ENCODE data around the gene NSD2.

Gene NSD2

DNA sequence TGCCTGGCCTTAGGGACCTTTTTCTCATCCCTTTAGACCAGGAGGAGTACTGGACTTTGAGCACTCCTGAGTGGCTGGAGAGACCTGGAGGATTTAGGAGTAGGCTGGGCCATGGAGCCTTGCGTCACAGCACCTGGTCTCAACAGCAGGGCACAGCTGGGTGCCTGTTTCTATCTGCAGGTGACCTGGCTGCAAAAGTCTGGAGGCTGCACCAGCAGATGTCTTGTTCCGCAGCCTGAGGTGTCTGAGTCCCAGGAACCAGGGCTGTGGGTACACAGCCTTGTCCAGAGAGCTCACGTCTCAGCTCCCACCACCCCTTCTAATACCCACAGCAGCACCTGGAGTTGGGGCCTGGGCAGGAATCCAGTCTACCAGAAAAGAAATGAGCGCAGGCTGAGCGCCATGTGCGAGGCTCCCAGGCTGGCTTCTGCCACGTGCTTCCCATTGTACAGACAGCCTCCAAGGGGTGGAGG lies 5.0 kb upstream of the NSD2 start:
- DNase-seq, result no peak

DNA sequence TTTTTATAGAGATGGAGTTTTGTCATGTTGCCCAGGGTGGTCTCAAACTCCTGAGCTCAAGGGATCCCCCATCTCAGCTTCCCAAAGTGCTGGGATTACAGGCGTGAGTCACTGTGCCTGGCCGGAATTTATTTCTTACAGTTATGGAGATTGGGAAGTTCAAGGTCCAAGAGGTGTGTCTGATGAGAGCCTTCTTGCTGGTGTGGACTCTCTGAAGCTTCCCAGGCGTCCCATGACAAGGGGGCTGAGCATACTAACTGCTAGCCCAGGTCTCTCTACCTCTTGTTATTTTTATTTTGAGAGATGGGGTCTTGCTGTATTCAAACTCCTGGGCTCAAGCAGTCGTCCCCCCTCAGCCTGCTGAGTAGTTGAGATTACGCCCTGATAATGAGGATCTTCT lies 2.9 kb upstream of the NSD2 start:
- DNase-seq, result no peak

DNA sequence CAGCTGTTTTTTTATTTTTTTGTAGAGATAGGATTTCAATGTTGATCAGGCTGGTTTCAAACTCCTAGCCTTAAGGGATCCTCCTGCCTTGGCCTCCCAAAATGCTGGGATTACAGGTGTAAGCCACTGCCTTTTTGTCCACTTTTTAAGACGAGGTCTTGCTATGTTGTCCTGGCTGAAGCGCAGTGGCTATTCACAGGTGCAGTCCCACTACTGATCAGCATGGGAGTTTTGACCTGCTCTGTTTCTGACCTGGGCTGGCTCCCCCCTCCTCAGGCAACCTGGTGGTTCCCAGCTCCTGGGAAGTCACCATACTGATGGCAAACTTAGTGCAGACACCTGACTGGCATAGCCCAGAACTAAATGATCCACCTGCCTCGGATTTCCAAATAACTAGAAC lies 2.3 kb upstream of the NSD2 start:
- no peak for DNase-seq

DNA sequence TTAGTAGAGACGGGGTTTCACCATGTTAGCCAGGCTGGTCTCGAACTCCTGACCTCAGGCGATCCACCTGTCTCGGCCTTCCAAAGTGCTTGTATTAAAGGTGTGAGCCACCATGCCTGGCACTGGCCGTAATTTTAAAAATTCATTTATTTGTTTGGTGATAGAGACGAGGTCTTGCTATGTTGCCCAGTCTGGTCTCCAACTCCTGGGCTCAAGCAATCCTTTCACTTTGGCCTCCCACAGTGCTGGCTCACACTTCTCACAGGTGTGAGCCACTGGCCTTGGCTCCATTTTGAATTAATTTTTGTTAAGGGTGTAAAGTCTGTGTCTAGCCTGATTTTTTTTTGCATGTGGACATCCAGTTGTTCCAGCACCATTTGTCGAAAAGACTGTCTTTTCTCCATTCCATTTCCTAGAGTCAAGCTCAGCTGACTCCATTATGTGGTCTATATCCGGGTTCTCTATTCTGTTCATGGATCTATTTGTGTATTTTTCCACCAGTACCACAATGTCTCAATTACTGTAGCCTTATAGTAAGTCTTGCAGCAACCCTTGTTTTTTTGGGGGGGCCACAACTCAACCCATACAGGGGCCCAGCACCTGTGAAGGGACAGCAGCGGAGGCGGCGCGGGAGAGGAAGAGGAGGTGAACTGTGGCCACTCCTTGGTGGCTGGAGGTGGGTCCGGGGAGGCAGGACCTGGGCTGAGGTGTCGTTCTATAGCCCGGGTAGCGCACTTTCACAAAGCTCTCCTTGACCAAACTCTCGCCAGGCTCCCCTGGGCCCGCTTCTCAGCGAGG lies 1.5 kb upstream of the NSD2 start:
- DNase-seq, result no peak

DNA sequence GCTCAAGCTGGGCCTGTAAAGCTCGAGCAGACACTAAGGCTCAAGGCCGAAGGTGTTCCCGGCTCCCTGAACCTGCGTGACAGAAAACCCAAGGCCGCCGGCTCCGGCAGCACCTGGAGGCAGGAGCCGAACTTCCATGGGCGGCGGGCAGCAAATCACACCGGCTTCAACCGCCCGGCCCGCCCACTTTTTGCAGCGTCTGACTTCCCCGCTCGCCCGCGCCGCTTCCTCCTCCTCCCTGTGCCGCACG lies 940 bp upstream of the NSD2 start:
- no peak for DNase-seq

DNA sequence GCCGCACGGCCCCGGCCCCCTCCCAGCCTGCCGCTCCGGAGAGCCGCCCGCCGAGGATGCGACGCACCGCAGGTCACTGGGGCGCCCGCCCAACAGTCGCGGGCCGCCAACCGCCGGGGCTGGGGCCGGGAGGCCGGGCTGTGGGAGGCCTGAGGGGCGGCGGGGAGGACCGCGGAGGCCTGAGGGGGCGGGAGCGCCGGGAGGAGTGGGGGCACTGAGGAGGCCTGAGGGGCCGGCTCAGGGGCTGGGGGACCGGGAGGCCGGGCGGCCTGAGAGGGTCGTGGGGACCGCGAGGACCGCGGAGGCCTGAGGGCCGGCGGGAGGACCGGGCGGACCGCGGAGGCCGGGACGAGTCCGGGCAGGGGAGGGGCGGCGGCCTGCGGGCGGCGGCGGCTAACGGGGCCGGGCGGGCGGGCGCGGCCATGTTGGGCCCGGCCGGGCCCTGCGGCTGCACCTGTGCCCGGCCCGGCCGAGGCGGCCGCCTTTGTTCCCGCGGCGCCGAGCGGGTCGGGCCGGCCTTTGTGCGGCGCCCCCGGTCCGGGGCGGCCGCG lies 353 bp downstream of the NSD2 start:
- no peak for DNase-seq

DNA sequence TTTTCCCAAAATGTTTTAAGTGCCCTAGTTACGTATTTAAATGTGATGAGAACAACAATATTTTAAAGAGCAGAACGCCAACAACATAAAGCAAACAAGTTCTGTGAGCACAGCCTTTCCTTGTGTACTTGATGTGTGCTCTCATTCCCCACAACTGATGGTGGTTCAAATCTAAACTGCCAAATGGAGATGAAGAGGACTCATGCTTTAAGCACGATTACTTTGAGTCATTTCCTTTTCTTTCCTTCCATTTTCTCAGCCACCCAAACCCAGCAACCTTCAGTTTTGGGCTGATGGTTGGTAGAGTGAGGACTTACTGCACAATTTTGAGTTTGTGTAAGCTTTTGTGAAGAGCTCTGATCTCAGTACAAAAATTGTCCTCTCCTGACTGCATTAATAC lies 1.7 kb downstream of the NSD2 start:
- no peak for DNase-seq

DNA sequence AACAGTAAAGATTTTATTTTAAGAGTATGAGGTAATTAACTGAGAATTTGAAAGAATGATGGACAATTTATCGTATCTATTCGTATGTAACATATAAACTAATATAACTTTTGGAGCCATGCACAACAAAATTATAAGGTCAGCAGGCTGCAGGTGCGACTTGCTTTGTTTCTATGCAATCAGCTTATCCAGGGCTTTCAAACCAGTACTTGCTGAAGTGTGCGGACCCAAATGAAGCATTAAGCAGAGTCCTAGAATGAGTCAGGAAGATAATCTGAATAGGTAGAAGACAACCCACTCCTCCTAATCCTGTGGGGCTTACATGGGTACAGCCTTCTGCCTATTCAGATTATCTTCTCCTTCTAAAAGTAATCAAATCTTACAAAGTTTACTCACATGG lies 2.1 kb downstream of the NSD2 start:
- DNase-seq, result no peak

DNA sequence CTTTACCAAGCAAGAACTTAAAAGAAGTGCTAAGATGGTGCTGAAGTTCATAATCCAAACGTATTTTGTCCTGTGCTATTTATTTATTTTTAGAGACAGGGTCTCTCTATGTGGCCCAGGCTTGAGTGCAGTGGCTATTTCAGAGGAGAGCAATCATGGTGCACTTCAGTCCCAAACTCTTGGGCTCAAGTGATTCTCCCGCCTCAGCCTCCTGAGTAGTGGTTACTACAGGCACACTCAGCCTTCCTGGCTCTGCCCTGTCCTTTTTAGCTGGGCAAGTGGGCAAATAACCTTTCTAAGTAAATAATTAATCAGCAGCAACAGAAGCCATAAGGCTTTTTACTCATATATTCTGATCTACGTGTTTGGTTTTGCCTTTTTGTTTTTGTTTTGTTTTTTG lies 2.6 kb downstream of the NSD2 start:
- no peak for DNase-seq

DNA sequence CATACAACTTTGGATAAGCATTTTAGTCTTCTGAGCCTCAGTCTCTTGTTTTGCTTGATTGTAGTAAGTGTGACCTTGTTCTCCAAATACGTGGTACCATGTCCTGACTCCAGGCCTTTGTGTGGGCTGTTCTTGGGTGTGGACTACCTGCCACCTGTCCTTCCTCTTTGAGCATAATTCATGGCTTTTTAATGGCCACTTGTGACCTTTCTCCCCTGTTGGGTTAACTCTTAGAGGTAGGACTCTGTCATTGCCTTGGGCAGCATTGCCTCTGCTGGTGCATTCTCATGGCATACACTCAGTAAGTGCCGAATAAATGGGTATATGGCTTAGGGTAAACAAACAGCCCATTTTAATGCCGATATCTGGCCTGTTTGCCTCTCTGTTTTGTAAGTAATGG lies 3.0 kb downstream of the NSD2 start:
- no peak for DNase-seq

DNA sequence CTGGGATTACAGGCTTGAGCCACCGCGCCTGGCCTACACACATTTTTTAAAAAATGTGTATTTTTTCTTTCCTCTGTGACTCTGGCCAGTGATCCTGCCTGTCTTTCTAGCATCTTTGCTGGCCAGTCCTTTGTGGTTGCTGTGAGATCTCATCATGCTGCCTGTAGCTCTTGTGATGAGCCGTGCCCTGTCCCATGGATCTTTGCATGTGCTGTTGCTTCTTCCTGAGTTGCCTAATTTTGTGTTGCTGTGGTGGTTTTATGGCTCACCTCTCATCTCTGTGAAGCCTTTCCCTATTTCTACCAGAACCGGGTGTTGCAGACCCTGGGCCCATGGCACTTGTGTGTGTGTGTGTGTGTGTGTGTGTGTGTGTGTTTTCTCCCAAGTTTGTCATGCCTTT lies 8.3 kb downstream of the NSD2 start:
- no peak for DNase-seq

DNA sequence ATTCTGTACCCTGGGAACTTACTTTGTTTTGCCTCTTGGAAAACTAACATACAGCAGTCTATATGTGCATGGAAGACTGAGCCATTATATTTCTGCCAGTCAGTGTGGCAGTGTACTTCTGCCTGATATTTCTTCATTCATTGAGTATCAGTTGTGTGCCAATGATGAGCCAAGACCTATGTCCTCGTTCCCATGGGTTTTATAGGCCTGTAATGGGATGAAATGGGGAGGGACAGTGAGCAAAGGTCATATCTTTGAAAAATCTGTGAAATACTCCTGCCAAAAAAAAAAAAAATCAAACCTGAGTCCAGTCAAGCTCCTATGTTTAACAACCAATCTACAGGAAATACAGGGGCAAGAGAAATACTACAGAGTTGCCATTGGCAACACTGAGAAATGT lies 9.1 kb downstream of the NSD2 start:
- DNase-seq, result no peak

DNA sequence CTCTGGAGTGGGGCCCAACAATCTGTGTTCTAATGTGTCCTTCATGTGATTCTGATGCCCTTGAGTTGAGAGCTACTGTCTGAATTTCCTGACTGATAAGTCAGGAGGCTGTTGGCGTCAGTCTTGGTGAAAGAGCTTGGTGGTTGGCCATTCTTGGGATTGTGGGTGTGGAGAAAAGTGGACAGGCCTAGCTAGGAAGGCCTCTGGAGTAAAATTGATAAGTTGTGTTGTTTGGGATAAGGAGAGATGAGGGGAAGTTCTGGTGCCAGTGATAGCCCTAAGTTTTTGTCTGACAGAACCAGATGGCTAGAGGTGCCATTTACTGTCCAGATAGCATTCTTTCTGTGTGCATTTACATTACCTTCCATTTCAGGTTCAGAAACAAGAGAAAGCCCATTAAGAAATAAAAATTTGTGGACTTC lies 11.7 kb downstream of the NSD2 start:
- DNase-seq, result no peak

DNA sequence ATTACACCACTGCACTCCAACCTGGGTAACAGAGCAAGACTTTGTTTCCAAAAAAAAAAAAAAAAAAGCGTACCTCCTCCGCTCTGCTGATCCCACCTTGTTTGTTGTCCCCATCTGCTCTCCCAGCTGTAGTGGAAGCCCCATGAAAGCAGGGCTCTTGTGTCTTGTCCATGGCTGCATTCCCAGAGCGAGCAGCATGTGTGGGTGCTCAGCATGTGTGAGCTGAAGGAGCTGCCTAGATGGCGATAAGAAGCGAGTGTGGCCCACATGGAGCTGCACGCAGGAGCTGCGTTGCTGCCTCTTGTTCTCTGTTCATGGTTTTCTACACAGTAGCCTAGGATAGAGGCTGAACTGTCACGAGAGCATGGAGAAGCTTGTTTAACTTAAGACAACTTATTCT lies 12.4 kb downstream of the NSD2 start:
- DNase-seq, result no peak

DNA sequence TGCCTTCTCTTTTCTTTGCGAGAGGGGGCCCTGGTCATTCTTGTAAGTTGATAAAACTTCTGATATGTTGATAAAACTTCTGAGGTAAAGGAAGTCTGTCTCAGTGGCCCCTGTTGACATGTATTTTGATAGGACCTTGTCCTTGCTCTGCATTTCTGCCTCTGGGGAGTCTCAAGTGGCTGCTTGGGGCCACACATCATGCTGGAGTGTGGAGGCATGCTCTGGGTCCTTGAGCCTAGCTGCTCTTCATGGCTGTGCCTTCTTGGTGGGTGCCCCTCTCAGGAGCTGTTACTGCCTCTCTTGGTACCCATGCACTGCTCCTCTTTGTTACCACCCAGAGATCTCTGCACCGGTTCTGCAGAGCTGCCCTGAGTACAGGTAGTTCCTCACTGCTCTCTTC lies 14.2 kb downstream of the NSD2 start:
- no peak for DNase-seq

DNA sequence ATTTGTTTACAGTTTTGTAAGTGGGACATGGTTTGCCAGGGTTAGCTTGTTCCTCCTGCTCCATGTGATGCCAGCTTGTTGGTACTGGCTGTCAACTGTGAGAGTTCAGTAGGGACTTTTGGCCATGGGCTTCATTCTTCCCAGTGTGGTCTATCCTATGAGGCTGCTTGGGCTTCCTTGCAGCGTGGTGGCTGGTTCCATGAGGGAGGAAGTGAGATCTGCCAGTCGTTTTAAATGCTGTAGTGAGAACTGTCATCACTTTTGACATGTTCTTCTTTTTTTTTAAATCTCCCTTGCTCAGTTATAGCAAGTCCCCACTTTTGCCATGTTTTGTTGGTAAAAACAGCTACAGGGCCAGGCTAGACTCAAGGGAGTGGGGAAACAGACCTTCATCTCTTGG lies 15.9 kb downstream of the NSD2 start:
- DNase-seq, result no peak

DNA sequence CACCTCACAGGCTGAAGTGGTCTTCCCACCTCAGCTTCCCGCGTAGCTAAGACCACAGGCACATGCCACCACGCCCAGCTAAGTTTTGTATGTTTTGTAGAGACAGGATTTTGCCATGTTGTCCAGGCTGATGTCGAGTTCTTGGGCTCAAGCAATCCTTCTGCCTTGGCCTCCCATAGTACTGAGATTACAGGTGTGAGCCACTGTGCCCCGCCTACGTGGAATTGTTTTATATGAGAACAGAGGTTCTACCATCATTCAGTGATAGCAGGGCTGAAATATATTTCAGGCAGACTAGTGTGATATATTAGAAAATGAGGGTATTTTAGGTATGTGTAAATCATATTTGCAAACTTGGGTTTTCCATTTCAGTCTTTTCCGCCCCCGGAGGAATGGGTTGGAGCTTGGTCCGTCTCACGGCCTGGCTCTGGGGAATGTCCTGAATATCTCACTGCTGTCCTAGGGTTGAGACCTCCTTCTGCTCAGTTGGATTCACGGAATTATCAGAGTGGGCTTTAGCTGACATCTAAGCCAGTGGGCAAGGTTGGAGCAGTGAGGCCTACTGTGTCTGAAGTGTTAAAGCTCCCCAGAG lies 19.9 kb downstream of the NSD2 start:
- no peak for DNase-seq

DNA sequence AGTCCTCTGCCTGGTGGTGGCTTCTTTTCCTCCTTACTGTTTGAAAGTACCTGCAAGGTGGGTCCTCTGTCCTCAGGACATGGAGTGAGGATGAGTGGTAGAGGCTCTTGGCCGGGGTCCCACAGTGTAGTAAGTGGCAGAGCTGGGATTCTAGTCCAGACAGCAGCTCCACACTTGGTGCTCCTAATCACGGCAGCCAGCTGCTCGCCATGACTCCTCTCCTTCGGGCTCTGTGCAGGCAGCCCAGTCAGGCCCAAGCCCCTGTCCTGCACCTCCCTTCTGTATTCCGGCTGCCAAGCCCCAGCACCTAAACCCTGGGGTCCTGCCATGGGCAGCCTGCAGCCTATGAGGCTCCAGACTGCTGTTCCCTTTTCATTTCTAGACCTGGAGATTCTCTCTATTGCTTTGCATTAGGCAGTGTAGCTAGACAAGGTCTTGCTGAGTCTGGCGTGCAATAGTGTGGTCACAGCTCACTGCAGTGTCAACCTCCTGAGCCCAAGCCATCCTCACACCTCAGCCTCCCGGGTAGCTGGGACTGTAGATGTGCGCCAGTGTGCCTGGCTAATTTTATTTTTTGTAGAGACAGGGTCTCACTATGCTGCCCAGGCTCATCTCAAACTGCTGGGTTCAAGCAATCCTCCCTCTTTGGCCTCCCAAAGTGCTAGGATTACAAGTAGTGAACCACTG lies 24.9 kb downstream of the NSD2 start:
- DNase-seq, result no peak

DNA sequence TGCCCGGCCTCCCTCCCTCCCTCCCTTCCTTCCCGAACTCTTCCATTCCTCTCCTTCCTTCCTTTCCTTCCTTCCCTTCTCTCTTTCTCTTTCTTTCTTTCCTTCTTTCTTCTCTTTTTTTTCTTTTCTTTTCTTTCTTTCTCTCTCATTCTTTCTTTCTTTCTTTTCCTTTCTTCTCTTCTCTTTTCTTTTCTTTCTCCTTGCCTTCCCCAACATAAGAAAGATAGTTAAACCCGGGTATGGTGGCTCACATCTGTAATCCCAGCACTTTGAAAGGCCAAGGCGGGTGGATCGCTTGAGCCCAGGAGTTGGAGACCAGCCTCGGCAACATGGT lies 25.4 kb downstream of the NSD2 start:
- DNase-seq, result no peak

DNA sequence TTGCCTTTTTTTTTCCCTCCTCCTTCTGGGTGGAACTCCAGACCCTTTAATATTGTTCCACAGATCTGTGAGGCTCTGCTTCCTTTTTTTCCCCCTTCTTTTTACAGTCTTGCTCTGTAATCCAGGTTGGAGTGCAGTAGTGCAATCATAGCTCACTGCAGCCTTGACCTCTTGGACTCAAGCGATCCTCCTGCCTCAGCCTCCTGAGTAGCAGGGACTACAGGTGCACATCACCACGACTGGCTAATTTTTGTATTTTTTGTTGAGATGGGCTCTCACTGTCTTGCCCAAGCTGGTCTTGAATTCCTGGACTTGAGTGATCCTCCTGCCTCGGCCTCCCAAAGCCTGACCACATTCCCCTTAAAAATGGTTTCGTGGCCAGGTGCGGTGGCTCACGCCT lies 26.8 kb downstream of the NSD2 start:
- DNase-seq, result no peak

DNA sequence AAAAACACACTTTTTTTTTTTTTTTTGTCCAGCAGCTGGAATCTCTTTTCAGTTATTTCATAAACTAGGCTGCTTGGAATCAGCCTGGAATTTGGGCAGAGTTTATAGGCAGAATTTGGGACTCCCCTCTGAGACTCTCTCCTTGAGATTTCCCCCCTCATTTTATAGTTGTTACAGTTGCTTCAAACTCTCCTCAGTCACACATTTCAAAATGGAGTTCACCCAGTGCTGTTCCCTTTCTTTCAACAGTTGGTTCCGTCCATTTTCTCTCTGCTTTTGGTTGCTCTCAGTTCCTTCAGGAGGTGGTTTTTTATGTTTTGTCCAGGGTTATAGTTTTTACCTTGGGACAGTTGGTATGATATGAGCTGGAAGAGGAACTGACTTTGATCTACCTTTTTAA lies 27.5 kb downstream of the NSD2 start:
- DNase-seq, result no peak

DNA sequence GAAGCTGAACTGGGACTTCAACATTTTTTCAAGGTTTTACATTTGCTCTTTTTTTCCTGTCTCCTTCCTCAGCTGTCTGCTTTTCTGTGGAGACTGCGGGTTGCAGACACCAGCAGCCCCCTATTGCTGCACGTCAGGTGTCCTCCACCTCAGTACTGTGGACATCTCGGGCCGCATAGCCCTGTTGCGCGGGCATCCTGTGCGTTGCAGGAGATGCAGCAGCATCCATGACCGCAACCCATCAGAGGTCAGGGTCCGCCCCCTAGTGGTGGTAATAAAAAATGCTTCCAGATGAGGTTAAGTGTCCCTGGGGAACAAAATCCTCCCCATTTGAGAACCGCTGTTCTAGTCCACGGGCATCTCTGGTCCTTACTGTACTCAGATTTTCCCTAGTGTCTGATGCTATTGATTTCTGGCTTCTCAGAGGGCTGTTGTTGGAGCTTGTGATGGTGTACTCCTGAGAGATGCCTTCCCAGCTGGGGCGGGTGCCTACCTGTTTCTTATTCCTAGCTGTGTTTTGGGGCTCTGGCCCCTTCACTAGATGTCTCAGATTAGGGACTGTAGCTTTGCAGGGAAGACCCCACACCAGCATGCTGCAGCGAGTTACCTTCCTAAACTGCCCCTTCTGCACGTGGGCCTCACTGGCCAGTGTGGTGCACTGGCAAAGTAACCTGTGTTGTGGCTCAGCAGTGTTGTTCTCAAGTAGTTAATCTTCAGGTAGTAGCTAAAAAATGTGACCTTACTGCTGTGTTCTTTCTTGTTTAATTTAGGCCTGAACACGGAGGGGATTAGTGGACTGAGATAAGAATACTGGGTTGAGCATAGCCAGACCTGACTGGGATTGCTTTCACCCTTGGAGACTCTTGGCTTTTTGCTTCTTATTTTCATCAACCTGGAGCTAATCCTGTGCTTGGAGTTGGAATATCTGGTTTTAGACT lies 28.2 kb downstream of the NSD2 start:
- no peak for DNase-seq

DNA sequence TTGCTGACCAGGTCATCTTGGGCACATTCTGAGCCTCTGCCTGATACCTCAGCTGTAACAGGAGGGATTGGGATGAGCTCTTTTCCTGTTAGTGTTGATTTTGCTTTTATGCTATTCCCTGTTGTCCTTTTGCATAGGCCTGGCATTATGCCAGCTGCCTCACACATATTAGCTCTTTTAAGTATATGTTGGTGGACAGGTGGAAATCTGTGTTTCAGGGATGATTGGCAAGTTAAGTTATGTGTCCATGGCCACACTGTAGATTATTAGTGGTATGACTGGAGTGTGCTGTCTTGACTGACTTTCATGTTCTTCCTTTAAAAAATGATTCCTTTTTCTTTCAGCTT lies 28.9 kb downstream of the NSD2 start:
- no peak for DNase-seq

DNA sequence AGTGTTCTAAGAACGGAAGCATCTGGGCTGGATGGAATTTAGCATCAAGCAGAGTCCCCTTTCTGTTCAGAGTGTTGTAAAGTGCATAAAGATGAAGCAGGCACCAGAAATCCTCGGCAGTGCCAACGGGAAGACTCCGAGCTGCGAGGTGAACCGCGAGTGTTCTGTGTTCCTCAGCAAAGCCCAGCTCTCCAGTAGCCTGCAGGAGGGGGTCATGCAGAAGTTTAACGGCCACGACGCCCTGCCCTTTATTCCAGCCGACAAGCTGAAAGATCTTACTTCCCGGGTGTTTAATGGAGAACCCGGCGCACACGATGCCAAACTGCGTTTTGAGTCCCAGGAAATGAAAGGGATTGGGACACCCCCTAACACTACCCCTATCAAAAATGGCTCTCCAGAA lies 29.4 kb downstream of the NSD2 start:
- no peak for DNase-seq
